Muscle layer of duodenum (tissue), 2 donors: ENCODE data around the gene L3MBTL2.

Experiments
- H3K27ac ChIP-seq: one replicate; pipeline ENCODE4 v1.7.0; 2013; ENCODE audit warnings: mild to moderate bottlenecking, low read length
- H3K27me3 ChIP-seq: one replicate; pipeline ENCODE4 v1.7.0; 2013; ENCODE audit warnings: low read depth, mild to moderate bottlenecking, control low read depth, low read length
- H3K36me3 ChIP-seq, 2 donors: one replicate each; pipeline ENCODE4 v1.7.0; 2013; ENCODE audit warnings: low read length in 2 of 2, control low read depth in 1 of 2, mild to moderate bottlenecking in 1 of 2; ENCODE audit not compliant: insufficient read depth in 2 of 2, control insufficient read depth in 1 of 2
- H3K4me1 ChIP-seq, 2 donors: one replicate each; pipeline ENCODE4 v1.7.0; 2013; ENCODE audit warnings: low read length in 2 of 2, mild to moderate bottlenecking in 2 of 2, control low read depth in 1 of 2, moderate library complexity in 1 of 2; ENCODE audit not compliant: insufficient read depth in 2 of 2, control insufficient read depth in 1 of 2
- H3K4me3 ChIP-seq, 2 donors: one replicate each; pipeline ENCODE4 v1.7.0; 2013; ENCODE audit warnings: low read length in 2 of 2, low read depth in 1 of 2, mild to moderate bottlenecking in 1 of 2
- H3K9me3 ChIP-seq, 2 donors: one replicate each; pipeline ENCODE4 v1.7.0; 2013; ENCODE audit warnings: low read length in 2 of 2, control low read depth in 1 of 2, mild to moderate bottlenecking in 1 of 2; ENCODE audit not compliant: control insufficient read depth in 1 of 2
- donor health status: healthy.

The L3MBTL2 gene

GRCh38 chr22:41260871-41261270 lies 55.8 kb downstream of the L3MBTL2 start:
- Histone ChIP-seq H3K4me3 (no peak overlapping the region), H3K4me1 (peaks cover 0 to 4% of the 10 kb centered on the region in 2 donors), H3K9me3 (no peaks in the 10 kb centered on the region), H3K27ac (no peak overlapping the region), H3K36me3 (peaks cover 58 to 89% of the 10 kb centered on the region in 2 donors), H3K27me3 (no peaks in the 10 kb centered on the region)

DNA sequence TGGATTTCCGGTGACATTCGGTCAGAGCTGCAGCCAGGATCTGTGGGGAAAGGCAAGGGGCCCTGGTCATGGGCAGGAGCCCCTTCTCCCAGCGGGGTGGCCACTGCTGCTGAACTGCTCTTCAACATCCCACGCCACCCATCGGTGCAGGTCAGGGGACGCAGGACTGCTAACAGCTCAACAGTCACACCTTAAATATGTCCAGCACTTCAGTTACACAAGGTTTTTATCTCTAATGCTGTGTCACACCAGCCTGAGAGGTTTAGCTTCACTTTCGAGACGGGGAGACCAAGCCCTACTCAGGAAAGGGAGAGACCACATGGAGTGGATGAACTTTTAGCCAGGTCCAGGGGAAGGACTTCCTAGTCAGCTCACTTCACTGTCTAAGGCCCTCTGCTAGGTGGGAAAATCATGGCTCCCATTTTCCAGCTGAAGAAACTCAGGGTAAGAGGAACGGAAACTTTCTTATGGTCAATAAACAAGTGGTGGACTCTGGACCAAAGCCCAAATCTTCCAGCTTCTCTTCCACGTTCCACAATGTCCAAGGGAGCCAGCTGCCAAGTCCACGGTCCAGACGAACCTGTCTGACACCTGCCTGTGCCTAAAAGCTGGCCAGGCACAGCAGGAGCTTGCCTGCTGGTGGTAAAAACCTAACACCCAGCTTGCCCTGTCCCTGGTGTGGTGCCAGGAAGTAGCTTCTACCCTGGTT lies 56.6 kb downstream of the L3MBTL2 start:
- Histone ChIP-seq H3K4me1 (peaks cover 0 to under 1% of the 10 kb centered on the region in 2 donors), H3K27me3 (no peaks in the 10 kb centered on the region), H3K4me3 (no peak overlapping the region), H3K36me3 (peaks cover 62 to 84% of the 10 kb centered on the region in 2 donors), H3K9me3 (no peaks in the 10 kb centered on the region), H3K27ac (no peak overlapping the region)

DNA sequence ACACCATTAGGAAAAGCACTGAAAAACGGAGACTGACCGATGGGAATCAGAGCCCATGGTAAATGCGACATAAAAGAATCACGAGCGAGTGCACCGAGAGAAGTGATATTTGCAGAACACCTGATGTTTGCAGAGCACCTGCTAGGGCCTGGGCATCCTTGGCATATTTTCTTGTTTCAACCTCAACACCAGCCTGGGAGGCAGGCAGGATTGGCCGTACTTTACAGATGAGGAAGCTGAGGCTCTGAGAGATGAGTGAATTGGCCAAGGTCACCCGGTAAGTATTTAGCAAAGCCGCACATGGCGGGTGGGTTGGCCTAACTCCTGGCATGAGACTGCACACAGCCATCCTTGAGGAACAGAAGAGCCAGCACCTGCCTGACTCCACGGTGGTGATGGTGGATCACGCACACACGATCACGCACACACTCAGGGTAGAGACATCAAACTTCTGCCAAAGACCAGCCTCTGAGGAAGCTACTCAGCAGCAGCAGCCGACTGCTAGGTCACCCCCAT lies 57.2 kb downstream of the L3MBTL2 start:
- Histone ChIP-seq H3K4me1 (no peaks in the 10 kb centered on the region), H3K27ac (no peak overlapping the region), H3K9me3 (no peaks in the 10 kb centered on the region), H3K27me3 (no peaks in the 10 kb centered on the region), H3K4me3 (no peak overlapping the region), H3K36me3 (peaks cover 57 to 85% of the 10 kb centered on the region in 2 donors)

DNA sequence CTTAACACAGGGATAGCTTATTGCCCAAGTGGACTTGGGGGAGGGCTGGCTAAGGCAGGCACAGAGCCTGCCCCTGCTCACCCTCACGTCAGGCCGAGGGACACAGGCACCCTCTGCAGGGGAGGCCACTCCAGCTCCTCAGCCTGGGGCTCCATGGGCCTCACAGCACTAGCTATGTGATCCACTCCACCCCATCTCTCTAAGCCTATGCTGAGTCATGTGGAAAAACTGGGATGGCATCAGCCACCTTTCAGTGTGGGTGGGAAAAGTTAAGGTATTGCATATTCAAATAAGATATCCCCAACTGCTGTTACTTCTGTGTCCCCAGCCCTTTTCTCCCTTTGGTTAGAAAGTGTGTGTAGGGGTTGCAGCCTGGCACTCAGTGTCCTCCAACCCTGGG lies 58.6 kb downstream of the L3MBTL2 start:
- Histone ChIP-seq H3K36me3 (peaks cover 57 to 87% of the 10 kb centered on the region in 2 donors), H3K4me3 (no peak overlapping the region), H3K9me3 (no peaks in the 10 kb centered on the region), H3K4me1 (no peaks in the 10 kb centered on the region), H3K27me3 (no peaks in the 10 kb centered on the region), H3K27ac (no peak overlapping the region)

DNA sequence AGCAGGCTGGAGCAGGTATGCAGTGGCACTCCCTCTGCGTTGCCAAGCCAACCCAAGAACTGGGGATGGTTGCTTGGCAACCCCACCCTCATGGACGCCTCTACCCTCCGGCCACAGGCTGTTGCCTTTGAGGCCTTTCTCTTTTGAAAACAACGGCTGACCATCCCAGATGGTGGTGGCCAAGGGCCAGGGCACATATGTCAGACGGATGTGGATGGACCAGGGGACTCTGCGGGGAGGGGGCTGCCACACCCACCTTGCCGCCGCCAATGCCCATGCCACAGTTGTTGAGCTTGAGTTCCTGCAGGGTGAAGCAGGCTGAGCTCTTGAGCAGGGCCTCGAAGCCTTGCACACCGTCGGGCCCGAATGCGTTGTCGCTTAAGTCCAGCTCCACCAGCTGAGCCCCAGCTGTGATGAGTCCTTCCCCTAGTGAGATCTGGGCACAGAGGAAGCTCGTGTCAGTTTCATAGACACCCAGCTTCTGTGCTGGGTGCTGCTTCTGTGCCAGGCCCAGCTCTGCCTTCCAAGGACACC lies 59.4 kb downstream of the L3MBTL2 start:
- Histone ChIP-seq H3K27me3 (no peaks in the 10 kb centered on the region), H3K27ac (no peak overlapping the region), H3K9me3 (no peaks in the 10 kb centered on the region), H3K36me3 (peaks cover 57 to 84% of the 10 kb centered on the region in 2 donors), H3K4me1 (no peaks in the 10 kb centered on the region), H3K4me3 (no peak overlapping the region)

GRCh38 chr22:41267958-41268357 lies 62.8 kb downstream of the L3MBTL2 start:
- Histone ChIP-seq H3K4me3 (no peak overlapping the region), H3K36me3 (peaks cover 46 to 72% of the 10 kb centered on the region in 2 donors), H3K27ac (no peak overlapping the region), H3K4me1 (no peaks in the 10 kb centered on the region), H3K9me3 (no peaks in the 10 kb centered on the region), H3K27me3 (no peaks in the 10 kb centered on the region)

DNA sequence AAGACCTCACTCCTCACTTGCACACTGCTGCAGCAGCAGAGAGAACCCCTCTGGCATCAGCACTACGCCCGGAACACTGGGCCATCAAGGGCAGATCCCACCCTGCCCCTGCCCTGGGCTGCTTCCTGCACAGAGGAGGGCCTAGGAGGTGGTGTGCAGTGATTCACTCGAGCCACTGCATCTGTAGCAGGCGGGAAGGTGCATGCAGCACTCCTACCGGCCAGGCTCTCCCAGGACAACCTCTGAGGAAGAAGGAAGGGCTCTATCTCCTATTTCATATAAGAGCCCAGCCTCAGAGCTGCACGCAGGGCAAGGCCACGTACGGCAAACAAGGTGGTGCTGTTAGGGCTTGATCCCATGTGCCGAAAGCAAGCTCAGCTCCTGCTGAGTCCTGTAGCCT lies 66.7 kb downstream of the L3MBTL2 start:
- Histone ChIP-seq H3K4me1 (no peaks in the 10 kb centered on the region), H3K36me3 (peaks cover 35 to 65% of the 10 kb centered on the region in 2 donors), H3K9me3 (no peaks in the 10 kb centered on the region), H3K4me3 (no peak overlapping the region), H3K27ac (no peak overlapping the region), H3K27me3 (no peaks in the 10 kb centered on the region)

DNA sequence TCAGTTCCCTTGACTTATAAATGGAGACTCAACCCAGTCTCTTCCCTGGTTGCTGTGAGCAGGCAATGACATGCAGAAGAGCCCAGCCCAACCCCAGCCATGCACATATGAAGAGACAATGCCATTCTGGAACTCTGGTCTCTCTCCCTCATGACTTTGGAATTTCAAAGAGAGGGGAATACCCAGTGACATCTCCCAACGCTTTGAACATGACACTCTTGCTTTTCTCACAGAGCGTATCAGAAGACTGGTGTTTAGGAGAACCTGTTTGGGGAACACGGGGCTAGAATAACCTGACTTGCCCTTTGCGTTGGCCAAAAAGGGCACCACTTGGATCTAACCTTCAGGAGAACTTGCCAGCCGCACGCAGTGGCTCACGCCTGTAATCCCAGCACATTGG lies 68.0 kb downstream of the L3MBTL2 start:
- Histone ChIP-seq H3K27ac (no peak overlapping the region), H3K27me3 (no peaks in the 10 kb centered on the region), H3K4me3 (no peak overlapping the region), H3K4me1 (no peaks in the 10 kb centered on the region), H3K36me3 (peaks cover 32 to 67% of the 10 kb centered on the region in 2 donors), H3K9me3 (no peaks in the 10 kb centered on the region)

GRCh38 chr22:41274856-41275255 lies 69.7 kb downstream of the L3MBTL2 start:
- Histone ChIP-seq H3K36me3 (peaks cover 36 to 62% of the 10 kb centered on the region in 2 donors), H3K4me3 (no peak overlapping the region), H3K27me3 (no peaks in the 10 kb centered on the region), H3K9me3 (no peaks in the 10 kb centered on the region), H3K27ac (no peak overlapping the region), H3K4me1 (no peaks in the 10 kb centered on the region)

GRCh38 chr22:41280065-41280464 lies 75.0 kb downstream of the L3MBTL2 start:
- Histone ChIP-seq H3K27me3 (no peaks in the 10 kb centered on the region), H3K4me1 (peaks cover 0 to 7% of the 10 kb centered on the region in 2 donors), H3K9me3 (no peaks in the 10 kb centered on the region), H3K4me3 (no peak overlapping the region), H3K27ac (no peak overlapping the region), H3K36me3 (peaks cover 29 to 41% of the 10 kb centered on the region in 2 donors)

GRCh38 chr22:41280854-41281253 lies 75.7 kb downstream of the L3MBTL2 start:
- Histone ChIP-seq H3K9me3 (no peaks in the 10 kb centered on the region), H3K4me1 (peaks cover 0 to 13% of the 10 kb centered on the region in 2 donors), H3K27me3 (no peaks in the 10 kb centered on the region), H3K27ac (no peak overlapping the region), H3K4me3 (no peak overlapping the region), H3K36me3 (peaks cover 29 to 41% of the 10 kb centered on the region in 2 donors)
